Fibroblast of mammary gland (primary cell): ENCODE measurements around the gene MYL6.

Experiments used
- DNase-seq: peaks from one replicate; pipeline ENCODE4 v3.0.0-alpha.2; 2010; ENCODE audit warnings: low read depth
- H3K4me3 ChIP-seq: 2 replicates; pipeline ENCODE4 v1.5.1; 2011; ENCODE audit warnings: low read depth, mild to moderate bottlenecking, low read length, moderate library complexity; ENCODE audit not compliant: control insufficient read depth
- CTCF ChIP-seq: conservative IDR thresholded peaks from 2 replicates; pipeline ENCODE4 v1.5.1; 2011; ENCODE audit warnings: low read depth, low read length, inconsistent platforms; ENCODE audit not compliant: control insufficient read depth, insufficient read depth

Gene MYL6

GRCh38 chr12:56162468-56163290 is 4.5 kb downstream of the MYL6 start:
- DNase-seq = no peak
- no peak for TF ChIP-seq CTCF
- H3K4me3 ChIP-seq = no peak overlapping the region

- no peak for TF ChIP-seq CTCF
- no peak for DNase-seq
- H3K4me3 ChIP-seq = no peak overlapping the region
These were observed 5.6 kb downstream of the MYL6 start for GRCh38 chr12:56163533-56164344.

GRCh38 chr12:56164345-56164729 is 6.2 kb downstream of the MYL6 start:
- no peak for TF ChIP-seq CTCF
- no peak for DNase-seq
- H3K4me3 ChIP-seq = no peak overlapping the region

- no peak for DNase-seq
- TF ChIP-seq CTCF = no peak
- no peak overlapping the region for H3K4me3 ChIP-seq
These were observed 7.2 kb downstream of the MYL6 start for GRCh38 chr12:56165369-56165768.

- no peak for TF ChIP-seq CTCF
- no peak overlapping the region for H3K4me3 ChIP-seq
- no peak for DNase-seq
These were observed 11.1 kb downstream of the MYL6 start for GRCh38 chr12:56169229-56169759.

- H3K4me3 ChIP-seq = no peak overlapping the region
- TF ChIP-seq CTCF = no peak
- no peak for DNase-seq
These were observed 14.7 kb downstream of the MYL6 start for GRCh38 chr12:56172839-56173238.
